Measurements from ENCODE around the gene TEAD3.

TEAD3 gene

GRCh38 chr6:35474942-35475570 is 21.8 kb downstream of the TEAD3 start:
- DNase-seq: no peak

GRCh38 chr6:35474131-35474941 is 22.5 kb downstream of the TEAD3 start:
- DNase-seq: no peak

DNA sequence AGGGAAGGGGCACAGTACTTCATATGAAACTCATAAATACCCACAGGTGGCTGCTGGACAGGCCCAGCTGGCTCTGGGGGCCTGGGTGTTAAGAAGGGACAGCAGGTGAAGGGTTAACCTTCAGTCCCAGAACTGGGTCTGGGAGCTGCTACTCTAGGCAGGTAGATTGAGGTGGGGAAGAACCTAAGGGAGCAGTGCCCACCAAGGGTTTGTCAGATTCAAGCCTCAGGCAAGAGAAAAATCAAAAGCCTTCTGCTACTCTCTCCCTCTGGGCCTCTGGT is 23.1 kb downstream of the TEAD3 start:
- DNase-seq: no peak

GRCh38 chr6:35473075-35473849 is 23.6 kb downstream of the TEAD3 start:
- no peak for DNase-seq

- no peak for DNase-seq
Measured at GRCh38 chr6:35471836-35472345, 25.0 kb downstream of the TEAD3 start.

DNA sequence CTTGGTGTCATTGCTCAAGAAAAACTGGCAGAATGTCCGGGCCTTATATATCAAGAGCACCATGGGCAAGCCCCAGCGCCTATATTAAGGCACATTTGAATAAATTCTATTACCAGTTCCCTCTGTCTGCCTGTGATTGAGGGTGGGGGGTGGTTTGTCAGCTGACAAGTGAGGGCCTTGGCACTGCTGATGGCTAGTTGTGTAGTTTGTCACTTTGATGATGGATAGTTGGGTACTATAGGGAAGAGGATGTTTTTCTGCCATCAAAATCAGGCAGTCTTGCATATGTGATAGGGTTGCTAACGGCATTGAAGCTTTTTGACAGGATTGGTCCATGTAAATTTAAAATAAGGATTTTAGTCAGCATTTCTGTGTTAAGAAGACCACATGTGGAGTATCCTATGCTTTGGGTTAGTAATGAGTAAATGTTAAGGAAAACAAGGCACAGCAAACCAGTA is 26.2 kb downstream of the TEAD3 start:
- no peak for DNase-seq

- DNase-seq: no peak
Measured at GRCh38 chr6:35469751-35470662, 26.9 kb downstream of the TEAD3 start.

DNA sequence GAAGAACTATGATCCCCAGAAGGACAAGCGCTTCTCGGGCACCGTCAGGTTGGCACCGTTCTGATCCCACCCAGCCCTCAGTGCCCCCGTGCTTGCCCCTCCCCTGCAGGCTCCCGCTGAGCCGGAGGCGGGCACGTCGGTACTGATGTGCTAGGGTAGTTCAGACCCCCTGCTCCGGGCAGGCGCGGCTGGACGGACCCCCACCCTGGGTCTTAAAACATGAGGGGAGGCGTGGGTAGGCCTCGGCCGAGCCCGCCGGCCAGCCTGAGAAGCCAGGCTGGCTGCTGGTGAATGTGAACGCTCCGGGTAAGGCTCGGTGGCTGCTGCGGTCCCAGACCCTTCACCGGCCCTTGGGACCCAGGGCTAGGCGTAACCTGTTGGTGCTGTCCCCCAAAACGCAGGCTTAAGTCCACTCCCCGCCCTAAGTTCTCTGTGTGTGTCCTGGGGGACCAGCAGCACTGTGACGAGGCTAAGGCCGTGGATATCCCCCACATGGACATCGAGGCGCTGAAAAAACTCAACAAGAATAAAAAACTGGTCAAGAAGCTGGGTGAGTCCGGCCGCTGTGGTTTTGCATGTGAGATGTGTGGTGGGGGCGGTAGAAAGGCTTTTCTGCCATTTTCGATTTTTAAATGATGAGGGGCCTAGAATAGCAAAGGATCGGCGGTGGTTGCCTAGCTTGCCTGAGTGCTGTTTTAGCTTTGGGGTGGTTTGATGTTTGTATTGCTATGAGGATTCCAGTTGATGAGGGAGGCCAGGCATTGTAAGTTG is 27.7 kb downstream of the TEAD3 start:
- no peak for DNase-seq

DNA sequence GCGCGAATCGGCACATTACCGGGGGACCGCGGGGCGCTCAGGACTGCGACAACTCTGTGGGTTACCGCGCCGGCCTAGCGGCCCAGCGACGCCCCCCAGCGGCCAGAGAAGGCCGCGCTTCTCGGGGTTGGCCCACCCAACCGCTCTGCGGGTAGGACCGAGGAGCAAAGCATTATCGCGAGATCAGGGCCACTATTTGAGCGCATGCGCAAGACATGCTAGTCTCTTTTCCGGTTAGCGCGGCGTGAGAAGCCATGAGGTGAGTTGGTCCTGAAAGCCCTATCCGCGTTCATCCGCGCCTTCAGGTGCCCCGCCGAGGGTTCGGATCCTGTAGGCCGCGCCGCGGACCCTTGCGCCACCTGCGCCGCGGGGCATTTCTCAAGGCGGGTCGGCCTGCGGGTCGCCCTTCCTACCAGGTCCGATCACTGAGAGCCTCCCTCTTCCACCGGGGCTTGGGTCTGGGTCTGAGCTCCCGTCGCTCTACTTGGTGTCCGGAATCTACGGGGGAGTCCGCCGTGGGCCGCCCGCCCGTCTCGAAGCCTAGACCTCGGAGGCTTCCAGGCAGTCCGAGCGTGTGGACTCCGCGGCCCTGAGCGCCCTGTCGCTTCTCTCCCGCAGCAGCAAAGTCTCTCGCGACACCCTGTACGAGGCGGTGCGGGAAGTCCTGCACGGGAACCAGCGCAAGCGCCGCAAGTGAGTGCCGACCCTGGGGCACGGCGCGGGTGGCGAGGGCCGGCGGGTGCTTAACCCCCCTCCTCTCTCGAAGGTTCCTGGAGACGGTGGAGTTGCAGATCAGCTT is 28.5 kb downstream of the TEAD3 start, which contains the start of gene RPL10A:
Gene RPL10A, plus strand, starts transcription at position 221 of the 799 bp plus-strand sequence. Its CDS starts 34 bp downstream, at position 255.
- DNase-seq: peak; percentile 86 to 97 (median 92)

DNA sequence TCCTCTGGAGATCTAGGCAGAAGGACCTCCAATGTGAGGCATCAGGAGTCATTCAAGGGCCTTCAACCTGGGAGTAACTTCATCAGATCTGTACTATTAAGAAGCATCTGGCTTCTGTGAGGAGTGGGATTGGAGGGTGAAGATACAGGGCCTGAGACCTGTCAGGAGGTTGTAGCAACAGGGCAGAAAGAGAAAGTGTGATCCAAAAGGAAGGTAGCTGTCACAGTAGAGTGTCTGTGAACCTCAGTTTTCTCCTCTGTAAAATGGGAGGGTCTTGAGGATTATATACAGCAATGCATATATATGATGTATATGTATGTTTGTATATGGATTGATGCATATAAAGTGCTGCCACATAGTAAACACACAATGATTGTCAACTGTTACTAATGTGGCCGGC is 31.2 kb downstream of the TEAD3 start:
- no peak for DNase-seq

GRCh38 chr6:35463292-35463691 is 33.6 kb downstream of the TEAD3 start:
- DNase-seq: no peak

DNA sequence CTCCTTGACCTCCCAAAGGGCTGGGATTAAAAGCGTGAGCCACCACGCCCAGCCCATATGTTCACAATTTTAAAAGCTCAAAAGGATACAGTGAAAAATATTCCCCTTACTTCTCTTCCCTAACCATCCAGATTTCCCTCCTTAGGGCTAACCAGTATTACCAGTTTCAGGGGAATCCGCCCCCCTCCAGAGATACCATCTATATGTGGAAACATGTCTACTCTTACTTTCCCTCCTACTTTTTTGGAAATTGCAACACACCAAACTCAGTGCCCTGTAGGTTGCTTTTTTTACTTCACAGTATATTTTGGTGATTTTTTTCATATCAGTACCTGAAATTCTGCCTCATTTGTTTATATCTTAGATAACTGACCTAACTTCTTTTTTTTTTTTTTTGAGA is 35.6 kb downstream of the TEAD3 start:
- no peak for DNase-seq

- no peak for DNase-seq
Measured at GRCh38 chr6:35457907-35458306, 39.0 kb downstream of the TEAD3 start.

DNA sequence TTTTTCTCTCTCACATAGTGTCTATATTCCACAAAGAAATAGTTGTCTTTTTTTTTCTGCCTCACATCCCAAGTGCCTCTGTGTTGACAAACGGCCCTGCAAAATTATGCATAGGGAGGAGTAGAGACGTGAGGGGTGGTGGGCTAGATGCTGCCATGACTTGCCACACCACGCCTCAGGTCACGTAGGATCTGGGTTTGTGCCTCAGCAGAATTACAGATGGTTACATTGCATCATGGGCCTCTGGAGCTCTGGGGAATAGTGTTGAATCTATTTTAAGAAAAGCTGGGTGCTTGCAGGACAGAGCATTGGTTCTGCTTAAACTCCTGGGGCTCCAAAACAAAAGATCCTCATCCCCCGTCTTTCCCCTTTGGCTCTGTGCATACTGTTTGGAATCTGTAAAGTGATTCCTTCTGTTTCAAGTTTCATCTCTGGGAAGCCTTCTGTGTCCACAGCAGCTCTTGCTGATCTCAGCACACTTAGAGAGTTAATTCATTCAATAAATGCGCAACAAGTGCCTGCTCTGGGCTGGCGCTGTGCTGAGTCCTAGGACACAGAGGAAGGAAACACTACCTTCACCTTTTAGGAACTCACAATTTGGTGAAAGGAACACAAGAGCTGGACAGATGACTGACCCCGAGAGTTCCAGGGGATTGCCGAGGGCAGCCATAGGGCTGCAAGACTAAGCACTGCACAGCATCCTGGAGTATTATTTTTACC is 42.3 kb downstream of the TEAD3 start:
- no peak for DNase-seq

GRCh38 chr6:35453236-35453635 is 43.6 kb downstream of the TEAD3 start:
- no peak for DNase-seq

DNA sequence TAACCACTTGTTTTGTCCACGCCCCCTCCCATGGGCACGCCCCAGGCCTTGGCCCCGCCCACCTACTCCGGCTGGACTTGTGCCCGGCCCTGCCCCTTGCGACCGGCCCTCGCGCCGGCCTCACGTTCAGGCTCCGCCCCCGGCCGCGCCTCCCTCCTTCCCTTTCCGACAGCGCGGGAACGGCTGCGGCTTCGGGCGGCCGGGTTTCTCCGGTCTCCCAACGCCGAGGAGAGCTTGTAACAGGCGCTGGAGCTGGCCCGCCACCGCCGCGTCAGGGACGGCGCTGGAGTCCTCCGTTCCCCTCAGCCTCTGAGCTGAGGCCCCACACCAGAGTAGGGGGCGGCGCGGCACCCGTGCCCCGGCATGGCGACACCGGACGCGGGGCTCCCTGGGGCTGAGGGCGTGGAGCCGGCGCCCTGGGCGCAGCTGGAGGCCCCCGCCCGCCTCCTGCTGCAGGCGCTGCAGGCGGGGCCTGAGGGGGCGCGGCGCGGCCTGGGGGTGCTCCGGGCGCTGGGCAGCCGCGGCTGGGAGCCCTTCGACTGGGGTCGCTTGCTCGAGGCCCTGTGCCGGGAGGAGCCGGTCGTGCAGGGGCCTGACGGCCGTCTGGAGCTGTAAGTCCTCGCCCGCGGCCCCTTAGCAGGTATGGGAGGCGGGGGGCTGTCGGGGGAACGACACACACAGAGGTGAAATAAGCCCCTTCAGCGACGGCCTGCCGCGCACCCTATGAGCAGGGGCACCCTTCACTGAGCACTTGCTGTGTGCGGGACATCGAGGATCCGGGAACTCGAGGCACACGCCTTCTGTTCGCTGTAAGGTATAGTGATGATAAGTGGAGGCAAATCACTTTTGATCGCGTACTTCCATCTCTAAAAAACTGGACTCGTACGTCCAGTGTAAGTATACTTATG is 44.4 kb downstream of the TEAD3 start, which contains the start of gene FANCE:
Gene FANCE, plus strand, starts transcription at position 156 of the 908 bp plus-strand sequence. Its CDS starts 208 bp downstream, at position 364.
- peak; percentile 82 to 86 (median 85) for DNase-seq

- no peak for DNase-seq
Measured at GRCh38 chr6:35451354-35452182, 45.3 kb downstream of the TEAD3 start.
